Fibroblast of pulmonary artery (primary cell): ENCODE results near the gene ATP6V1A.
"Not testable (repeated sequence)": the region's sequence is repeated elsewhere in the genome, so short reads cannot be mapped to it uniquely, and the experiment has no call there.

ENCODE experiments used
- DNase-seq: peaks from one replicate; pipeline ENCODE4 v3.0.0-alpha.2; 2010; ENCODE audit warnings: low read depth
- H3K4me3 ChIP-seq: replicated peaks from 2 replicates; pipeline ENCODE4 v1.5.1; 2011; ENCODE audit warnings: low read depth, mild to moderate bottlenecking, control low read depth, low read length, moderate library complexity
- TF ChIP-seq, protein P1 (sequence below): IDR thresholded peaks from 2 replicates; pipeline ENCODE4 v1.5.1; 2011; ENCODE audit warnings: mild to moderate bottlenecking, control low read depth, low read length, inconsistent platforms; ENCODE audit errors: missing control alignments

Gene ATP6V1A

DNA sequence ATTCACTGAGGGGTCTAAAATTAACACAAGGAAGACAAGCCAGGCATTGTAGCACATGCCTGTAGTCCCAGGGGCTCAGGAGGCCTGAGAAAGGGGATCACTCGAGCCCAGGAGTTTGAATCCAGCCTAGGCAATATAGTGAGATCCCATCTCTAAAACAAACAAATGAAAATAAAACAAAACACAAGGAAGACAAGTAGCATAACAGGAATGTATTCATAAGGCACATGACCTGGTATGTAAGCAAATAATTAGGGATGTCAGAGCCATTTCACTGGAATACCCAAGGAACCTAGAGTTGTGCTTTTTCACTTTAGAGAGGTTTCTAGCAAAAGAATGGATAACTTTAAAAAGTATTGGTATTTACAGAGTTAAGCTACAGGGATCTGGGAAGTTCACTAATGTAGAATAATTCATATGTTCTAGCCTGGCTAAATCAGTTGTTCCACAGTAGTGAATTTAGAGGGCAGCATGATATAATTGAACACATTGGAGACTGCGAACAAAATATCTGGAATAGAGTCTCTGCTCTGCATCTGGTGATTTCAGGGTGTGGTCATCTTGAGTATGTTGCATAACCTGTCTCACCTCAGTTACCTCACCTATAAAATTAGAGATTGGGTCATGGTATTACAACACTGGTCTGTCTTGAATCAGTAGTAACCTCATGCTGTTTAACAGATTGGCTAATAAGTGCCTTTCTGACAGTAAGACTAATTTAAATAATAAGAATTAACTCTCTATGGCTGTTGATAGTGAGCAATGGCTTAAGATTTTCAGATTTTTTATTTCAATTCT lies 101.0 kb downstream of the ATP6V1A start:
- no peak overlapping the region for H3K4me3 ChIP-seq
- TF ChIP-seq, protein P1, sequence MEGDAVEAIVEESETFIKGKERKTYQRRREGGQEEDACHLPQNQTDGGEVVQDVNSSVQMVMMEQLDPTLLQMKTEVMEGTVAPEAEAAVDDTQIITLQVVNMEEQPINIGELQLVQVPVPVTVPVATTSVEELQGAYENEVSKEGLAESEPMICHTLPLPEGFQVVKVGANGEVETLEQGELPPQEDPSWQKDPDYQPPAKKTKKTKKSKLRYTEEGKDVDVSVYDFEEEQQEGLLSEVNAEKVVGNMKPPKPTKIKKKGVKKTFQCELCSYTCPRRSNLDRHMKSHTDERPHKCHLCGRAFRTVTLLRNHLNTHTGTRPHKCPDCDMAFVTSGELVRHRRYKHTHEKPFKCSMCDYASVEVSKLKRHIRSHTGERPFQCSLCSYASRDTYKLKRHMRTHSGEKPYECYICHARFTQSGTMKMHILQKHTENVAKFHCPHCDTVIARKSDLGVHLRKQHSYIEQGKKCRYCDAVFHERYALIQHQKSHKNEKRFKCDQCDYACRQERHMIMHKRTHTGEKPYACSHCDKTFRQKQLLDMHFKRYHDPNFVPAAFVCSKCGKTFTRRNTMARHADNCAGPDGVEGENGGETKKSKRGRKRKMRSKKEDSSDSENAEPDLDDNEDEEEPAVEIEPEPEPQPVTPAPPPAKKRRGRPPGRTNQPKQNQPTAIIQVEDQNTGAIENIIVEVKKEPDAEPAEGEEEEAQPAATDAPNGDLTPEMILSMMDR, result no peak
- DNase-seq, result no peak

DNA sequence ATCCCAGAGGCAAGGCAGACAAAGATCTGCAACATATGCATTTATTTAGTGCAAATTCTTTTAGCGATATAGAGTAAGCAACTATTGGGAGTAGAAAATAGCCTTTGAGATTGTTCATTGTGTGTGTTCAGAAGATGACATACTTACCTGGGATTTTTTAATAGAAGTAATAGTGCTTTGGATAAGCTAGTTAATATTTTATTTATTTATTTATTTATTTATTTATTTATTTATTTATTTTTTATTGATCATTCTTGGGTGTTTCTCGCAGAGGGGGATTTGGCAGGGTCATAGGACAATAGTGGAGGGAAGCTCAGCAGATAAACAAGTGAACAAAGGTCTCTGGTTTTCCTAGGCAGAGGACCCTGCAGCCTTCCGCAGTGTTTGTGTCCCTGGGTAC lies 102.2 kb downstream of the ATP6V1A start:
- DNase-seq, H3K4me3 ChIP-seq: not testable (repeated sequence)

DNA sequence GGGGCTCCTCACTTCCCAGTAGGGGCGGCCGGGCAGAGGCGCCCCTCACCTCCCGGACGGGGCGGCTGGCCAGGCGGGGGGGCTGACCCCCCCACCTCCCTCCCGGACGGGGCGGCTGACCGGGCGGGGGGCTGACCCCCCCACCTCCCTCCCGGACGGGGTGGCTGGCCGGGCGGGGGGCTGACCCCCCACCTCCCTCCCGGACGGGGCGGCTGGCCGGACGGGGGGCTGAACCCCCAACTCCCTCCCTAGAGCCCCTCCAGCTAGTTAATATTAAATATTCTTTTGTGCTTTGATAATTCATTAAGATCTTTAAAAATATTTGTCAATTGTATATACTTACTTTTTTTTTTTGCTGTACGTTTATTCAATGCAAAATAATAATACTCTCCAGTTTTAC lies 103.0 kb downstream of the ATP6V1A start:
- H3K4me3 ChIP-seq, DNase-seq: not testable (repeated sequence)

DNA sequence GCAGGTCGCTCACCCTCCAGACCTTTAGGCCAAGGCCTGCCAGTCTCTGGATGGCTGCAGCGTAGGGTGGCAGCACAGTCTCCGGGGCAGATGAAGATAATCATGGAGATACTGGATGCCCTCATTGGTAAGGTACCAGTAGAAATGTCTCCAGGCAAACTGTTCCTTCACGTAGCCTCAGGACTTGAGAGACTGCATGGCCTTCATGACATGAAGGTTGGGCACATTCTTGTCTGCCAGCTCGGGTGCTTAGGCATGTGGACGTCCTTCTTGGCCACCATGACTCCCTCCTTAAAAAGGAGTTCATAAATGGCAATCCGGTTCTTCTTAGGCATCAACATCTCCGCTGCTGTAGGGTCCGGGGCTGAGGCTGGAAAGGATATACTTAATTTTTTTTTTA lies 103.6 kb downstream of the ATP6V1A start:
- not testable (repeated sequence) for DNase-seq, H3K4me3 ChIP-seq

DNA sequence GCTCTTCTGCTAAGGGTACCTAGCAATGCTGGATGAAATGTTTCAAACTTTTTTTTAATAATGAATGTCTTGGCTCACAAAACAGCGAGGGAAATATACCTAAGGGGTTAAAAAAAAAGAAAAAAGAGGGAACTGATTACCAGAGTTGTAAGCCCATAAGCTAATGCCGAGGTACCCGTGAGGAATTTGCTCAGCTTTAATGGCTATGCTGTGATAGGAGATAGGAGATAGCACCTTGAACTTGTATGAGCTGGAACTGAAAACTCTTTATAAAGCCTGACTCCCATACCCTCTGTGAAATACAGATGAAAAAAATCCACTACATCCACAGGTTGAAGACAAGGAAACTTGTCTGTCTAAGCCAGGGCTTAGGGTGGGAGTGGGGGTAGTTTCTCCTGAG lies 105.7 kb downstream of the ATP6V1A start:
- no peak for DNase-seq
- H3K4me3 ChIP-seq, result no peak overlapping the region
- TF ChIP-seq, protein P1, result no peak
